Testis (tissue), 2 donors: ENCODE measurements around the gene LRRC4C.

ENCODE experiments used
- CTCF ChIP-seq, 3 experiments: fragments of 450-650 bp in 2 of 3; fragments of 200-600 bp in 1 of 3; sonication (generic) in 1 of 3; IDR thresholded peaks; one replicate each; pipeline ENCODE4 v1.5.1; 2016 to 2019; ENCODE audit warnings: antibody characterized with exemption in 3 of 3, mild to moderate bottlenecking in 2 of 3, moderate library complexity in 1 of 3
- POLR2A ChIP-seq: fragments of 450-650 bp; IDR thresholded peaks from one replicate; pipeline ENCODE4 v1.6.1; 2017; ENCODE audit warnings: antibody characterized with exemption, mild to moderate bottlenecking, moderate library complexity

DNA sequence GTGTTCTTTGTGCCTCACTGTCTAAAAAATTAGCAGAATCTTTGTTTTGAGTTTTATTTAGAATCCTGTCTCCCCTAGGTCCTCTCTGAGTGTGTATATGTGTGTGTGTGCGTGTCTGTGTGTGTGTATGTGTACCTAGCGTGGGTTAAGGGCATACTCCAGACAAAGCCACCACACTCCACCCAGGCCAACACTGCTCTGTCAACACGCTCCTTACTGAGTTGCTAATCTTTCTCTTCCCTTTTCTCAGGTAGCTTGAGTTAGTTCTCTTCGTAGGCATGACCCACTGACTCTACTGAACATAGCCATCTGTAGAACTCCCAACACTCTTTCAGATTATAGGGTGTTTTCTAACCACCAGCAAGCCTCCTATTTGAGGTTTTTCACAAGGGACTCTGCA, 131.1 kb downstream of the LRRC4C start:
- TF ChIP-seq CTCF (IDR thresholded peaks at IDR 0.05) (no peak), POLR2A (no peak)
